ENCODE results near the gene CHAD.

DNA sequence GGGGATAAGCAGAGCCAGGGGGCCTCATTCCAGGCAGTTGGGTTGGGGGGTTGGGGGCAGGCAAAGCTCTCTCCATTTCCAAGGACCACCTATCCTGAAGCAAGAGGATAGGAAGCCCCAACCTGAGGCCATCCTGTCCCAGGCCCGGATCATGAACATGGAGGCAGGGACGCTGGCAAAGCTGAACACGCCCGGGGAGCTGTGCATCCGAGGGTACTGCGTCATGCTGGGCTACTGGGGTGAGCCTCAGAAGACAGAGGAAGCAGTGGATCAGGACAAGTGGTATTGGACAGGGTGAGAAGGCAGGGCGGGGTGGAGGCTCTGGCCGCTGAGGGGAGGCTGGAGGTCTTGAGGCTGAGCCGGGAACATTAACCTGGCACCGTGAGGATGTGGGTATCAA is 3.6 kb upstream of the CHAD start:
- TF ChIP-seq POLR2AphosphoS5 (IDR thresholded peaks at IDR 0.05; ENCODE audit: borderline replicate concordance, low read depth, low read length) = no peak
- no peak for TF ChIP-seq EZH2 (IDR thresholded peaks at IDR 0.05)
